HEK293T (cell line): ENCODE data around the gene C13orf42.

ENCODE experiments used
- FOXM1 ChIP-seq: fragments of 450-650 bp; IDR thresholded peaks from 2 replicates; pipeline ENCODE4 v1.6.1; 2017; ENCODE audit warnings: mild to moderate bottlenecking, borderline replicate concordance
- SP1 ChIP-seq: fragments of 450-650 bp; IDR thresholded peaks from 2 replicates; pipeline ENCODE4 v1.6.1; 2017
- SUZ12 ChIP-seq: fragments of 450-650 bp; IDR thresholded peaks from 2 replicates; pipeline ENCODE4 v1.6.1; 2016; ENCODE audit warnings: mild to moderate bottlenecking

- TF ChIP-seq SP1 (no peak), SUZ12 (no peak), FOXM1 (no peak)
These were observed 63.0 kb downstream of the C13orf42 start for GRCh38 chr13:51048166-51048461.
